Measurements from ENCODE around the gene TBC1D32.
"Not testable (repeated sequence)": the region's sequence is repeated elsewhere in the genome, so short reads cannot be mapped to it uniquely, and the experiment has no call there.

The TBC1D32 gene

DNA sequence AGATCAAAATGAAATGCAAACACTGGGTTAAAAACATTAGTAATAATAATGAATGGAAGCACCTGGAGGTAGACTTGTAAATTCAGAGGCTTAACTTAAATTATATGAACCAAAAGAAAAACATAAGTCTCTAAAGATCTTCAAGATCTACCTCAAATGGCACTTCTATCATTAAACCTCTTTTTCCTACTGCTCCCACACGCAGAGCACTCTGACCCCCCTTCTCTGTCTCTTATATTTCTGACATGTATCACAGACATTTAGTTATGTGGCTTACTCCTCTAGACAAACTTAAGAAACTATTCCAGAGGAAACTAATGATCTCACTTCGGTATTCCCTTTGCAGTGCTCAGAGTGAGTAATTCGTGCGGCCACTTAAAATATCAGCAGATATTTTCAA is 1.1 kb downstream of the TBC1D32 start:
- no peak for DNase-seq (ENCODE audit: low spot score)

- DNase-seq (ENCODE audit: low spot score), result no peak
Measured at GRCh38 chr6:121330516-121330915, 3.8 kb downstream of the TBC1D32 start.

DNA sequence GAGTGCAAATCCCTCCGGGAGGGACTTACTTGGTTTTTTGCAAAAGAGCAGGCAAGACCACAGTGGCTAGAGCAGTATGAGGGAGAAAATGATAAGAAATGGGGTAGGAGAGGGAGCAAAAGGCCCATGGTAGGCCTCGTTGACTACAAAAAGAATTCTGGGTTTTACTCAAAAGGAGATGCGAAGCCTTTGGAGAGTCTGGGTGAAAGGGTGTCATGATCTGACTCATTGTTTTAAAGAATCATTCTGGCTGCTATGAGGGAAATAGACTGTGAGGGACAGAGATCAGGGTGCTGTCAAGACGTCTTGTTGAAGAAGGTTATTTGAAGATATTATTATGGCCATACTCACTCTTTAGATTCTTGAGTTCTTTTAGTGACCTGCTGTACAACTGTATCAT is 13.0 kb downstream of the TBC1D32 start:
- DNase-seq (ENCODE audit: low spot score), result no peak

GRCh38 chr6:121319603-121320002 is 14.7 kb downstream of the TBC1D32 start:
- DNase-seq (ENCODE audit: low spot score), result no peak

GRCh38 chr6:121319112-121319553 is 15.1 kb downstream of the TBC1D32 start:
- no peak for DNase-seq (ENCODE audit: low spot score)

DNA sequence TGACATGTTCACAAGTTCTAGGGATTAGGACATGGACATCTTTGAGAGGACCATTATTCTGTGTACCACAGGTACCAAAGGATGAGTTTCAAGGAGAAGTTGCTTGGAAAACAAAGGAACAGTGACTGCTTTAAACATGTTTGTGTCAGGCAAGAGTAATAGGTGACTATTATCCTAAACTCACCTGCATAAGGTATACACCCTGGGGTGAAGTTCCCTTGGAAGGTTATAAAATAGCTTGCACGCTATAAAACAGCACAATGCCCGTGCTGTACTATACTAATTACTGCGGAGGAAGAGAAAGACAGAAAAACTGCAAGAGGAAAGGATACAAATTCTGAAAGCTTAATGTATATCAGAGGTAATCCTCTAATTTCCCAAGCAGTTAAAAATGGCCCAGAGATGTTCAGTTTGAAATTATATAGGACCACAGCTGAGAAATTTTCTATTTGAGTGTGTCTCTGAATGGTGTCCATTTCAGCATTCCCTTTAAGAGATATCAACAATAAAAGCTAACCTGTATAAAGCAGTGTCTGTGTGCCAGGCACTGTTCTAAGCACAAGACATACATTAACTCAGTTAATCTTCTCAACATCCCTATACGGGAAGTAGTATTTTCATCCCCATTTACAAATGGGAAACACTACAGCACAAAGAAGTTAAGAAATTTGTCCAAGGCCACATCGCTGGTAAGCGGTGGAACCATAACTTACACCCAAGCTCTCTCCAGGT is 19.7 kb downstream of the TBC1D32 start:
- no peak for DNase-seq (ENCODE audit: low spot score)

DNA sequence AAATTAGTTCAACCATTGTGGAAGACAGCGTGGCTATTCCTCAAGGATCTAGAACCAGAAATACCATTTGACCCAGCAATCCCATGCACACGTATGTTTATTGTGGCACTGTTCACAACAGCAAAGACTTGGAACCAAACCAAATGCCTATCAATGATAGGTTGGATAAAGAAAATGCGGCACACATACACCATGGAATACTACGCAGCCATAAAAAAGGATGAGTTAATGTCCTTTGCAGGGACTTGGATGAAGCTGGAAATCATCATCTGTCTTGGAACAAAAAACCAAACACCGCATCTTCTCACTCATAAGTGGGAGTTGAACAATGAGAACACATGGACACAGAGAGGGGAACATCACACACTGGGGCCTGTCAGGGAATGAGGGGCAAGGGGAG is 22.5 kb downstream of the TBC1D32 start:
- DNase-seq (ENCODE audit: low spot score), result not testable (repeated sequence)

GRCh38 chr6:121310495-121310894 is 23.8 kb downstream of the TBC1D32 start:
- DNase-seq (ENCODE audit: low spot score), result no peak

DNA sequence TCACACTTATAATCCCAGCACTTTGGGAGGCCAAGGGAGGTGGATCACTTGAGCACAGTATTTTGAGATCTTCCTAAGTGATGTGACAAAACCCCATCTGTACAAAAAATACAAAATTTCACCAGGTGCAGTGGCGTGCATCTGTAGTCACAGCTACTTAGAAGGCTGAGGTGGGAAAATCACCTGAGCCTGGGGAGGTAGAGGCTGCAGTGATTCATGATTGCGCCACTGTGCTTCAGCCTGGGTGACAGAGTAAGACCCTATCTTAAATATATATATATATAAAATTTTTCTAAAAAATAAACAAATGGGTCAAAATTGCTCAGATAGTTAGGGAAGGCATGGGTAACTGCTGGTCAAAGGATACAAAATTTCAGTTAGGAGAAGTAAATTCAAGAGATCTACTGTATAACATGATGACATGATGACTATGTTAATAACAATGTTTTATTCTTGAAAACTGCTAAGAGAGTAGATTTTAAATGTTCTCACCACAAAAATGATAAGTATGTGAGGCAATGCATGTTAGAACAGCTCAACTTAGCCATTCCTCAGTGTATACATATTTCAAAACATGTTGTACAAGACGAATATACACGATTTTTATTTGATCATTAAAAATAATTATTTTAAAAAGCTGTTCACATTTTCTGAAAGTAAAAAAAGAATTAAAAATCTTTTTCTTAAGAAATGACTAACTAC is 24.4 kb downstream of the TBC1D32 start:
- DNase-seq (ENCODE audit: low spot score), result no peak

DNA sequence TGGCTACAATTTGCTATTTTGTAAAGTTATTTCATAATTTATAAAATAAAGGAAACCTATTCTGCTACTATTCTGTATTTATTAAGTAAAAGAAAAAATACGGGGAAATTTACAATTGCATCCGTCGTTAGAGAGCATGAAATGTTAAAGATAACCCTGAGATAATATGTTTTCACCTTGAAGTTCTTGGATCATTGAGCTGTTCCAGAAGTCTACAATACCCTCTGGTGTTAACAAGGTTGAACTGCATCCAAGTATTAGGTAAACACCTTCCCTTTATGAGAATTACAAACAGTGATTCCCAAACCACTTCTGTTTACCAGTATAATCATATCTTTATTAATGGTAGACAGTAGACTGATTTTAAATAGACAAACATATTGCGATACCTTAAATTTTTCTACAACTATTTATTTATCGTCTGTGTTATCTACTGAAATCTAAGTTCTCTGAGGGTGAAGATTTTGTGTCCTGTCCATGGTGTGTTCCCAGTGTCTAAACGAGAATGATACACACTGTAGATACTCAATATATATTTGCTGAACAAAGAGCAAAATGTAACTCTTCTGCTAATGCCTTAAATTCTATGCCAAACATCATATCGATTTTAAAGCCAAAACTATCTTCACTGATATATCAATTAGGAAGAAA is 28.2 kb downstream of the TBC1D32 start:
- DNase-seq (ENCODE audit: low spot score), result peak; percentile 34

DNA sequence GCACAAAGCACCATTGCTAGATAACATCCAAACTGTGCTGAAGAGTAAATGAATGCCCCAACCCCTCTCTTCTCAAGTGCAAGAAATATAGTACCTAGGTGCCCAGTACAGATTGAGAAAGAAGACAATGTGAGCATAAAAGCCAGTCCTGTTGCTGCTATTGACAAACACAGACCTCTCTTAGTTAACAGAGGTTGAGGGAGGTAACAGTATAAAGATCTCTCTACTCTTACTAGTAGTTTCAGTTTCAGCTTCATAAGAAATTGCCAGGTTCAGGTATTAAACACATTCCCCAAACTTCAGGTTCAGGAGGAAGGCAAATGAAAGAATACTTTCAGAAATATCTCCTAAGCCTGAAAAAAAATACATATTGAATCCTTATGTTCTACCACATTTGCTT is 31.4 kb downstream of the TBC1D32 start:
- no peak for DNase-seq (ENCODE audit: low spot score)

DNA sequence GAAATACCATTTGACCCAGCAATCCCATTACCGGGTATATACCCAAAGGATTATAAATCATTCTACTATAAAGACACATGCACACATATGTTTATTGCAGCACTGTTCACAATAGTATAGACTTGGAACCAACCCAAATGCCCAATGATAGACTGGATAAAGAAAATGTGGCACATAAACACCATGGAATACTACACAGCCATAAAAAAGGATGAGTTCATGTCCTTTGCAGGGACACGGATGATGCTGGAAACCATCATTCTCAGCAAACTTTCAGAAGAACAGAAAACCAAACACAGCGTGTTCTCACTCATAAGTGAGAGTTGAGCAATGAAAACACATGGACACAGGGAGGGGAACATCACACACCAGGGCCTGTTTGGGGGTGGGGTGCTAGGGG is 33.1 kb downstream of the TBC1D32 start:
- not testable (repeated sequence) for DNase-seq (ENCODE audit: low spot score)

DNA sequence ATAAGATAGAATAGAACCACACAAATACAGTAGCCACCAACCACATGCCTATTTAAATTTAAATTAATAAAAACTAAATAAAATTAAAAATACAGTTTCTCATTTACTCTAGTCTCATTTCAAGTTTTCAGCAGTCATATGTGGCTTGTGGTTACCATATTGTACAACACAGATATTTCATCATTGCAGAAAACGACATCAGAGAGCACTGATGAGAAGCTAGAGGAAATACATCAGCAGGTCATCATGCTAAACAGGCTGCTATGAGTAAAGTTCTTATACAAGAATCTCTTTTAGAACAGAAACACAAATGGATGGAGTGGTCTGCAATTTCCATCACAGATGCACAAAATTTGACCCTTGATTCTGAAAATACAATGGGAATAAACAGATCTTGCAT is 36.6 kb downstream of the TBC1D32 start:
- no peak for DNase-seq (ENCODE audit: low spot score)

- no peak for DNase-seq (ENCODE audit: low spot score)
Measured at GRCh38 chr6:121285041-121285440, 49.2 kb downstream of the TBC1D32 start.

GRCh38 chr6:121274666-121275295 is 59.5 kb downstream of the TBC1D32 start:
- DNase-seq (ENCODE audit: low spot score), result no peak

GRCh38 chr6:121263742-121264141 is 70.5 kb downstream of the TBC1D32 start:
- no peak for DNase-seq (ENCODE audit: low spot score)

DNA sequence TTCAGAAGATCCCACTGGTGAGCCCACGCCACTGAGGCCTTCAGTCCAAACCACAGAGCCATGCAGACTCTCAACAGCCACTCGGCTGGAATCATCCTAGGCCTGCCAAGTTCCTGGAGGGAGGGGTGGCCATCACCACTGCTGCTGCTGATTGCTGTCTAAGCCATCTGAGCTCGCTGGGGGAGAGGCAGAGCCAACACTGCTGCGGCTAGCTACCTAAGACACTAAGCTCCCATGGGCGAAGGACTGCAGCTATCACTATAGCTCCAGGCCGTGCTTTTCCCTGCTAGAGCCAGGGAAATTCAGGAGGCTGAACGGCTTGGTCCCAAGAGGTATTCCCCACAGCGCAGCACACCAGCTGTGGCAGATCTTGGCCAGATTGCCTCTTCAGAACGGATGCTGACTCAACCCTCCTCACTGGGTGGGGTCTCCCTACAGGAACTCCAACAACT is 73.6 kb downstream of the TBC1D32 start:
- DNase-seq (ENCODE audit: low spot score), result peak; percentile 17

GRCh38 chr6:121247386-121247785 is 86.9 kb downstream of the TBC1D32 start:
- no peak for DNase-seq (ENCODE audit: low spot score)

DNA sequence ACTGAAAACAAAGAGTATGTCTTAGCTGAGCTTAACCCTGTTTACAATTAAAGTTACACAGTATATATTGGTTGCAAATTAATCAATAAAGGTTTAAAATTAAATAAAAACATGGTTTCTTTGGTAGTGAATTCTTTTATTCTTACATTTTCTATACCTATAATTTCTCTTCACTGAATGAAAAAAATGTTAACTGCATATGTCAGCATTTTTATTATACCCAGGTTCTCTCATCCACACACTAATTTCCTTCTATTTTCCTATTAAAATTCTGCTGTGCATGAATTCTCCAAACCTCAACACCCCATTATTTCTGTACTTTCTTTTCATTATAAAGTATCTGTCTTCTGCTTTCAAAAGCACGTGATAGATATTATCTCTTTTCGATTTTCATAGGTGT is 91.9 kb downstream of the TBC1D32 start:
- no peak for DNase-seq (ENCODE audit: low spot score)

- DNase-seq (ENCODE audit: low spot score), result no peak
Measured at GRCh38 chr6:121237859-121238258, 96.4 kb downstream of the TBC1D32 start.

- no peak for DNase-seq (ENCODE audit: low spot score)
Measured at GRCh38 chr6:121236984-121237383, 97.3 kb downstream of the TBC1D32 start.

DNA sequence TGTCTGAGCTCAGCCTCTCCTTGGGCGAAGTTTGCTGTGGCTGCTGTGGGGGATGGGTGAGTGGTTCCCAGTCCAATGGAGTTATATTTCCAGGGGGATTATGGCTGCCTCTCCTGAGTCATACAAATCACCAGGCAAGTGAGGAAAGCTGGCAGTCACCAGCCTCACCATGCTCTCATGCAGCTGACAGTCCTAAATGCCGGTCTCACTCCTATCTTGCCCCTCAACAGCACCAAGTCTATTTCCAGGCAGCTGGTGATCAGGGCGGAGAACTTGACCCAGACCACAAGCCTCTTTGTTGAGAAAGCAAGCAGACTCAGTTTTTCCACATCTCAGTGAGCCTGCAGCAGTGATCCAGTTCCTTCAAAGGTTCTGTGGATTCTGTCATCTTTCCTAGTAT is 98.9 kb downstream of the TBC1D32 start:
- no peak for DNase-seq (ENCODE audit: low spot score)

- DNase-seq (ENCODE audit: low spot score), result no peak
Measured at GRCh38 chr6:121223930-121224329, 110.3 kb downstream of the TBC1D32 start.

All from D341Med (cell line).